Suprapubic skin (tissue), 3 donors: ENCODE data around the gene AGAP1.

Experiments used
- EP300 ChIP-seq: sonication (generic); formaldehyde crosslinking; IDR thresholded peaks from one replicate; pipeline ENCODE4 v1.6.1; 2017; ENCODE audit warnings: antibody characterized with exemption
- POLR2A ChIP-seq, 2 donors: fragments of 450-650 bp; IDR thresholded peaks; one replicate each; pipeline ENCODE4 v1.6.1; 2017; ENCODE audit warnings: antibody characterized with exemption in 2 of 2, mild to moderate bottlenecking in 2 of 2, moderate library complexity in 2 of 2
- TF ChIP-seq, protein P1 (sequence below), 2 donors: fragments of 200-600 bp in 1 of 2; fragments of 450-650 bp in 1 of 2; sonication (generic) in 1 of 2; IDR thresholded peaks; one replicate each; pipeline ENCODE4 v1.5.1; 2016 to 2019; ENCODE audit warnings: antibody characterized with exemption in 2 of 2, mild to moderate bottlenecking in 1 of 2, moderate library complexity in 1 of 2

DNA sequence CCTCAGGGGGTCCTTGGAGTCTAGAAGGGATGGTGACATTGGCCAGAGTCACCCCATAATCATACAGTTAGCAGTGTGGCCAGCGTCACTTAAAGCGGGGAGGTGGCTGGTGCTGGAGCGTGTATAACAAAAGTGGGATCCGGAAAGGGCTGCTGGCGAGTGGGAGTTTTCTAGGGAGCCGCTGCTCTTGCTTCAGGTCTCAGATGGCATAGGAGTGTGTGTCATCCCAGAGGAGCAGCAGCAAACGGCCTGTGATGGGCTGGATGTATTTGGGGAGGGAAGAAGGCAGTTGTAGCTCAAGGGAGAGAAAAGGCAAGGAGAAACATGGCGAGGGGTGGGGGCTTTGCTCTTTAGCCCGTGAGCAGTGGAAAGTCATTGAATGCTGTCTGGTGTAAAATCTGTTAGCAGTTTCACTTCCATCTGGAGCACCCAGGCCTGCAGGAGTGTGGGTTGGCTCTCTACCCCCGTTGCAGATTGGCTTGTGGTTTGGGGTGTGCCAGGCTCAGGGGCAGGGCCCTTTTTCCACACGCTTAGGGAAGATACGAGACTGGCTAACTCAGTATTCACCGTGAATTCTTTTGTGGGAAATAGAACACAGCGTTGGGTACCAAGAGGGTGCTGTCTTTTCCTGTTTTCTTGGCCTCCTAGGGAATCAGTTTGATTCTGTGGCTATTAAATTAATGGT is 120.5 kb downstream of the AGAP1 start:
- TF ChIP-seq, protein P1, sequence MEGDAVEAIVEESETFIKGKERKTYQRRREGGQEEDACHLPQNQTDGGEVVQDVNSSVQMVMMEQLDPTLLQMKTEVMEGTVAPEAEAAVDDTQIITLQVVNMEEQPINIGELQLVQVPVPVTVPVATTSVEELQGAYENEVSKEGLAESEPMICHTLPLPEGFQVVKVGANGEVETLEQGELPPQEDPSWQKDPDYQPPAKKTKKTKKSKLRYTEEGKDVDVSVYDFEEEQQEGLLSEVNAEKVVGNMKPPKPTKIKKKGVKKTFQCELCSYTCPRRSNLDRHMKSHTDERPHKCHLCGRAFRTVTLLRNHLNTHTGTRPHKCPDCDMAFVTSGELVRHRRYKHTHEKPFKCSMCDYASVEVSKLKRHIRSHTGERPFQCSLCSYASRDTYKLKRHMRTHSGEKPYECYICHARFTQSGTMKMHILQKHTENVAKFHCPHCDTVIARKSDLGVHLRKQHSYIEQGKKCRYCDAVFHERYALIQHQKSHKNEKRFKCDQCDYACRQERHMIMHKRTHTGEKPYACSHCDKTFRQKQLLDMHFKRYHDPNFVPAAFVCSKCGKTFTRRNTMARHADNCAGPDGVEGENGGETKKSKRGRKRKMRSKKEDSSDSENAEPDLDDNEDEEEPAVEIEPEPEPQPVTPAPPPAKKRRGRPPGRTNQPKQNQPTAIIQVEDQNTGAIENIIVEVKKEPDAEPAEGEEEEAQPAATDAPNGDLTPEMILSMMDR (IDR thresholded peaks at IDR 0.05), result no peak
- TF ChIP-seq POLR2A (IDR thresholded peaks at IDR 0.05), result no peak
- TF ChIP-seq EP300, result no peak
